Measurements from ENCODE around the gene DDB1.

The DDB1 gene

DNA sequence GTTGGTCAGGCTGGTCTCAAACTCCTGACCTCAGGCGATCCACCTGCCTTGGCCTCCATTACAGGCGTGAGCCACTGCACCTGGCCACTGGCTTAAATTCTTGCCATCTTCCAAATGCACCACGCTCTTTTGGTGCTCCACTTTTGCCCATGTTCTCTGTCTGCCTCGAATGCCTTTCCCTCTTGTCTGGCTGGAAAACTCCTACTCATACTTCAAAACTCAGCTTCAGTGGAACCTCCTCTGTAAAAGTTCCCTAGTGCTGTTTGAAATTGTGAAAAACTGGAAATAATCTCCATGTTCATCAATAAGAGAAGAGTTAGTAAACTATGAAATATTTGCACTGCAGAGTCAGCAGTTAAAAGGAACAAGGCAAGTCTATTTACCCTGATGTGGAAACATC is 49.3 kb downstream of the DDB1 start:
- TF ChIP-seq, protein P1, sequence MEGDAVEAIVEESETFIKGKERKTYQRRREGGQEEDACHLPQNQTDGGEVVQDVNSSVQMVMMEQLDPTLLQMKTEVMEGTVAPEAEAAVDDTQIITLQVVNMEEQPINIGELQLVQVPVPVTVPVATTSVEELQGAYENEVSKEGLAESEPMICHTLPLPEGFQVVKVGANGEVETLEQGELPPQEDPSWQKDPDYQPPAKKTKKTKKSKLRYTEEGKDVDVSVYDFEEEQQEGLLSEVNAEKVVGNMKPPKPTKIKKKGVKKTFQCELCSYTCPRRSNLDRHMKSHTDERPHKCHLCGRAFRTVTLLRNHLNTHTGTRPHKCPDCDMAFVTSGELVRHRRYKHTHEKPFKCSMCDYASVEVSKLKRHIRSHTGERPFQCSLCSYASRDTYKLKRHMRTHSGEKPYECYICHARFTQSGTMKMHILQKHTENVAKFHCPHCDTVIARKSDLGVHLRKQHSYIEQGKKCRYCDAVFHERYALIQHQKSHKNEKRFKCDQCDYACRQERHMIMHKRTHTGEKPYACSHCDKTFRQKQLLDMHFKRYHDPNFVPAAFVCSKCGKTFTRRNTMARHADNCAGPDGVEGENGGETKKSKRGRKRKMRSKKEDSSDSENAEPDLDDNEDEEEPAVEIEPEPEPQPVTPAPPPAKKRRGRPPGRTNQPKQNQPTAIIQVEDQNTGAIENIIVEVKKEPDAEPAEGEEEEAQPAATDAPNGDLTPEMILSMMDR (IDR thresholded peaks at IDR 0.05; ENCODE audit: borderline replicate concordance, control extremely low read depth, extremely low read depth, insufficient read depth, missing control alignments), result no peak
- no peak for DNase-seq (ENCODE audit: low spot score)
- in situ Hi-C loops (cut with MboI; ENCODE audit: low sequenced_read_pairs, unreplicated experiment), result no loop called here

DNA sequence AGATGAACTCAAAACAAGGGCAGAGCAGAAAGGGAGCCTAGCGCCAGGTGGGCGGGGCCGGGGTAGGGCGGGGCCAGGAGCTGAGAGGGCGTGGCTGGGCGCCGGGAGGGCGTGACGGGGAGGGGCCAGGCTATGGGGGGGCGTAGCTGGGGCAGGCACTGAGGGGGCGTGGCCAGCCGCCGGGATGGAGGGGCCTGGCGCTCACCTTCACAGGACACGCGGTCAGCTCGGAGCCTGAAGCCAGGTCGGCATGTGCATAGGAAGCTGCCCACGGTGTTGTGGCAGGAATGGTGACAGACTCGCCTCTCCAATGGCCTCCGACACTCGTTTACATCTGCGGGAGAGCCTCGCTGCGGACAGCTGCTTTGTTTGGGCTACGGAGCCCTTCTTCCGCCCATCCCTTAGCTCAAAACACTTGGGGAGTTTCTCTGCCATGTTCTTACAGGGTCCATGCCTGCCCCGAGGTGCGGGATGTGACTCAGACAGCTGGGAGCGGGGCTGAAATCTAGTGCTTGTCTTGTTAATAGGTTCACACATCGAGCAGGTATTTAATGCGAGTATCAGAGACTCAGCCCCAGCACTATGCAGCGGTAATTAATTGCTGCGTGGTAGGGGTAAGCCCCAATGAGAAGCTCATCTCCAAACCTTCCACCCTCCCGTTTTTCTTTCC is 51.2 kb downstream of the DDB1 start:
- in situ Hi-C loops (cut with MboI; ENCODE audit: low sequenced_read_pairs, unreplicated experiment), result no loop called here
- DNase-seq (ENCODE audit: low spot score), result peak; percentile 76
- TF ChIP-seq, protein P1 (IDR thresholded peaks at IDR 0.05; ENCODE audit: borderline replicate concordance, control extremely low read depth, extremely low read depth, insufficient read depth, missing control alignments), result no peak

DNA sequence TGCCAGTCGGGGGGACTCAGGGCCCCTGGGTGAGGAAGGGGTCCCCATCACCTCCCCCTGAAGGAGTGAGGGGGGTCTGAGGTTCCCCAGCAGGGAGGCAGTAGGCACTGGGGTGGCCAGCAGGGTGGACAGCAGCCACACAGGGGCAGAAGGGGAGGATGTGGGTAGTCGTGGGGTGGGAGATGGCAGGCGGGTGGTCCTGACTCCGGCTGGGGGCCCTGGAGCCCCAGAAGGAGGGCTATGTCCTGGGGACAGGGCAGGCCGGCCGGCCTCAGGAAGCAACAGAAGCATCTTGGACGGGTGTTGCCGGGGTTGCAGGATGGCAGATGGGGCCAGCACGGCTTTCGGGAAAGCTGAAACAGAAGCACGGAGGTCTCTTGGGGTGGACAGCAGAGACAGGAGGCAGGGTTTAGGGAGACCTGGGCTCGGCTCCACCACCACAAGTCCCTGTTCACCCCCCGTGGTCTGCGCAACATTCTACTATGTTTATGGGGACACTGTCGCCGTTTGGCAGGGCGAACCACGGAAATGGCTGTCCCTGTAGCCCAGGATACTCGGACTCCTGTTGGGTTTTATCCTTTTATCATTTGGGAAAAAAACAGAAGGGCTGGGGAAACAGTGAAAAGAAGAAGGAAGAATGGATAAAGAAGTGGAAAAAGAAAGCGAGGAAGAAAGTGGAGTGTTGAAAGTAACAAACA is 51.9 kb downstream of the DDB1 start:
- DNase-seq (ENCODE audit: low spot score), result no peak
- in situ Hi-C loops (cut with MboI; ENCODE audit: low sequenced_read_pairs, unreplicated experiment), result no loop called here
- TF ChIP-seq, protein P1 (IDR thresholded peaks at IDR 0.05; ENCODE audit: borderline replicate concordance, control extremely low read depth, extremely low read depth, insufficient read depth, missing control alignments), result no peak

DNA sequence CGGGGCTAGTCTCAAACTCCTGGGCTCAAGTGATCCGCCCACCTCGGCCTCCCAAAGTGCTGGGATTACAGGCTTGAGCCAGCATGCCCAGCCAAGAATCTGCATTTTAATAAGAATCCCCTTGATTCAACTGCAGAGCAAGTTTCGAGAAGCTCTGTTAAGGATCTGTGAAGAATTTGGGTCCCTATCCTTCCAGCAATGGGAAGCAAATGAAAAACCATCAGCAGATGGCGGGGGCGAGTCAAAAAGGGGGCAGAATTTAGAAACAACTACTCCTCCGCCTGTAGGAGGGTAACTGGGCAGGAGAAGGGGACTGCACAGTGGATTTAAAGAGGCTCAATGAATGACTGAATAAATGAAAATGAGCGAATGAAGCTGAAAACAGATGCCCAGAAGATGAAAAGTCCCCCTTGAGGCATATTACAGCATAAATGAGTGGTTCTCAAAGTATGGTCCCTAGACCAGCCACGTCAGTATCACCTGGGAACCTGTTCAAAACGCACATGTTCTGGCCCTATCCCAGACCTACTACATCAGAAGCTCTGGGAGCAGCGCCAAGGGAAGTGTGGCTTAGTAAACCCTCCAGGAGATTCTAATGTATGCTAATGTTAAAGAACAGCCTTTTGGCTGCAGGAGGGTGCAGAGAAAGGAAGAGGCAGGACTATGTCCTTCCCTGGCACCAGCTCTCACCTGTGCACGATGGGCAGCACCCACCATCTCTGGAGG is 52.8 kb downstream of the DDB1 start:
- DNase-seq (ENCODE audit: low spot score), result no peak
- in situ Hi-C loops (cut with MboI; ENCODE audit: low sequenced_read_pairs, unreplicated experiment), result no loop called here

DNA sequence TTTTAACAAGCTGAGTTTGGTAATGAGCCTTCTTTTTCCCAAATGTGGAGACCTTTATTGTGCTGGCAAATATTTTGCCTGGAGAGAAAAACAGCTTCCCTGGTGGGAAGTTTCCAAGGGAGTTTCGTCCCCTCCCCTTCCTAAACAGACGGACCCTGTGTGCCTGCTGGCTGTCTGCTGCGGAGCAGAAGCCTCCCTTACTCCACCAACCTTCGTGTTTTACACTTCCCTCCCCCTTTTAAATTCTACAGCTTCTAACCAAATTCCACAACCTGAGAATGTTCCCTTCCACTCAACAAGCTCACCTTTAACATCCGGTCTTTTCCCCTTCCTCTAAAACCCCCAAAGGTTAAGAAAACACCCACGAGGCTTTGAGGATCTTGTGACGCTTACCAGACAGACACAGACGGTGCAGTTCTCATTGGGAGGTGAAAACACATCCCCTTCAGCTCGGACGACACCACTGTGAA is 54.9 kb downstream of the DDB1 start:
- TF ChIP-seq, protein P1 (IDR thresholded peaks at IDR 0.05; ENCODE audit: borderline replicate concordance, control extremely low read depth, extremely low read depth, insufficient read depth, missing control alignments), result no peak
- no peak for DNase-seq (ENCODE audit: low spot score)
- in situ Hi-C loops (cut with MboI; ENCODE audit: low sequenced_read_pairs, unreplicated experiment), result no loop called here

More for the DNA sequence above, 52.8 kb downstream of the DDB1 start:
- TF ChIP-seq, protein P1 (IDR thresholded peaks at IDR 0.05; ENCODE audit: borderline replicate concordance, control extremely low read depth, extremely low read depth, insufficient read depth, missing control alignments), result no peak

DNA sequence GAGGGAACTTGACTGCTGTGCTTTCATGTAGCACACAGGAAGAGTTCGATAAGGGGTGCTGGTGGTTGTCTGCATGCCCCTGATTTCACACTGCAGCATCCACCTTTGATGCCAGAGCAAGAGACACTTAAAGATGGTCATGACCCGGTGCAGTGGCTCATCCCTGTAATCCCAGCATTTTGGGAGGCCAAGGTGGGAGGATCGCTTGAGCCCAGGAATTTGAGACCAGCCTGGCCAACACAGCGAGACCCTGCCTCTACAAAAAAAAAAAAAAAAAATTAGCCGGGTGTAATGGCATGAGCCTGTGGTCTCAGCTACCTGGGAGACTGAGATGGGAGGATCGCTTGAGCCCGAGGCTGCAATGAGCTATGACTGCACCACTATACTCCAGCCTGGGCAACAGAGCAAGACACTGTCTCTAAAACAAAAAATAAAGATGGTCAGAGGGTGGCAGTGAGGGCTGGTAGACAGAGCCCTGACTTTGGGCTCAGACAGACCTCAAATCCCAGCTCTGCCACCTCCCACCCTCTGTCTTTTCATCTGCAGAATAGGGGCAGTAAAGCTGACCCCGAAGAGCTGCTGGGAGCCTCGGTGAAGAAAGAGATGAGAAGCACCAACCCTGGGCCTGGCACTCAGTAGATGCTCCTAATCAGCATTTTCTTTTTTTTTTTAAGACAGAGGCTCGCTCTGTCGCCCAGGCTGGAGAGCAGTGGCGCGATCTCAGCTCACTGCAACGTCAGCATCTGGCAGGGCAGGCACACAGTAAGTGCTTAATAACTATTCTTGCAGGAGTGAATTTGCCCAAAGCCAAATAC is 55.5 kb downstream of the DDB1 start:
- DNase-seq (ENCODE audit: low spot score), result no peak
- TF ChIP-seq, protein P1 (IDR thresholded peaks at IDR 0.05; ENCODE audit: borderline replicate concordance, control extremely low read depth, extremely low read depth, insufficient read depth, missing control alignments), result no peak
- in situ Hi-C loops (cut with MboI; ENCODE audit: low sequenced_read_pairs, unreplicated experiment), result no loop called here
